Osteocyte (in vitro differentiated cells): ENCODE data around the gene MTFMT. TPM values are rescaled to one million over a fixed set of nuclear protein-coding genes. Genes with fewer than 3 reads are reported as not detected.

ENCODE experiments used
- DNase-seq: peaks from one replicate; pipeline ENCODE4 v3.0.0; 2021; ENCODE audit warnings: mixed read lengths; ENCODE audit not compliant: unreplicated experiment; ENCODE audit errors: extremely low spot score
- H3K27ac Mint-ChIP-seq: one replicate; pipeline ENCODE4 v1.8.0; 2021; ENCODE audit warnings: mild to moderate bottlenecking, mixed read lengths; ENCODE audit not compliant: unreplicated experiment
- H3K27me3 Mint-ChIP-seq: one replicate; pipeline ENCODE4 v1.8.0; 2021; ENCODE audit warnings: mixed read lengths; ENCODE audit not compliant: unreplicated experiment
- H3K36me3 Mint-ChIP-seq: one replicate; pipeline ENCODE4 v1.8.0; 2021; ENCODE audit warnings: mixed read lengths; ENCODE audit not compliant: unreplicated experiment
- H3K4me1 Mint-ChIP-seq: one replicate; pipeline ENCODE4 v1.8.0; 2021; ENCODE audit warnings: mixed read lengths; ENCODE audit not compliant: unreplicated experiment
- H3K4me3 Mint-ChIP-seq: one replicate; pipeline ENCODE4 v1.8.0; 2021; ENCODE audit warnings: mild to moderate bottlenecking, moderate library complexity, mixed read lengths; ENCODE audit not compliant: unreplicated experiment
- H3K9me3 Mint-ChIP-seq: one replicate; pipeline ENCODE4 v1.8.0; 2021; ENCODE audit warnings: mixed read lengths; ENCODE audit not compliant: unreplicated experiment
- total RNA-seq: library from RNA; stranded (reverse); gene quantifications from 2 replicates; pipeline ENCODE4 v1.2.1, GENCODE V29; 2021
- TF ChIP-seq, protein P1 (sequence below): fragments of 200-600 bp; sonication (generic); IDR thresholded peaks from 2 replicates; pipeline ENCODE4 v1.5.0; 2021; ENCODE audit warnings: antibody characterized with exemption, mild to moderate bottlenecking, moderate library complexity

The MTFMT gene
- total RNA-seq, 1 donor from 2014 or later, result 16.3 TPM

DNA sequence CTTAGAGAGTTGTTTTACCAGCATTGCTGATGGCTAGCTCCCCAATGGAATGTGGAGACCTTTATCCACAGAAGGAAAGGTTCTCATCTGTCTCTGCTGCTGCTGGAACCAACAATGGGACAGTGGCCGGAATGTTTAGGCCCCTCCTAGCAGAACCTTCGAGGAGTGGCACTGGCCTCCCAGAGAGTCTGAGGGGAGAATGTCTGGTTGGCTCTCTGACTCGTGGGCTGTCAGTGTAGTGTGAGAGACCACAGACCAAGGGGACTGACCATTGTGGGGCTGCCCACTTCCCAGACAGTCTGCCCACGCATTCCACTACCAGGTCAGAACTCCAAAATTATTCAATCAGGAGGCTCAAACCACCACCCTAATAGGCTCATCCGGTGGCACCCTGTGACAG, 33.3 kb upstream of the MTFMT start:
- Mint-ChIP-seq H3K27me3 (peaks cover 7% of the 10 kb centered on the region), H3K36me3 (no peaks in the 10 kb centered on the region), H3K27ac (no peak overlapping the region), H3K4me3 (no peak overlapping the region), H3K9me3 (no peaks in the 10 kb centered on the region), H3K4me1 (peaks cover 18% of the 10 kb centered on the region)
- TF ChIP-seq, protein P1, sequence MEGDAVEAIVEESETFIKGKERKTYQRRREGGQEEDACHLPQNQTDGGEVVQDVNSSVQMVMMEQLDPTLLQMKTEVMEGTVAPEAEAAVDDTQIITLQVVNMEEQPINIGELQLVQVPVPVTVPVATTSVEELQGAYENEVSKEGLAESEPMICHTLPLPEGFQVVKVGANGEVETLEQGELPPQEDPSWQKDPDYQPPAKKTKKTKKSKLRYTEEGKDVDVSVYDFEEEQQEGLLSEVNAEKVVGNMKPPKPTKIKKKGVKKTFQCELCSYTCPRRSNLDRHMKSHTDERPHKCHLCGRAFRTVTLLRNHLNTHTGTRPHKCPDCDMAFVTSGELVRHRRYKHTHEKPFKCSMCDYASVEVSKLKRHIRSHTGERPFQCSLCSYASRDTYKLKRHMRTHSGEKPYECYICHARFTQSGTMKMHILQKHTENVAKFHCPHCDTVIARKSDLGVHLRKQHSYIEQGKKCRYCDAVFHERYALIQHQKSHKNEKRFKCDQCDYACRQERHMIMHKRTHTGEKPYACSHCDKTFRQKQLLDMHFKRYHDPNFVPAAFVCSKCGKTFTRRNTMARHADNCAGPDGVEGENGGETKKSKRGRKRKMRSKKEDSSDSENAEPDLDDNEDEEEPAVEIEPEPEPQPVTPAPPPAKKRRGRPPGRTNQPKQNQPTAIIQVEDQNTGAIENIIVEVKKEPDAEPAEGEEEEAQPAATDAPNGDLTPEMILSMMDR, result no peak
- no peak for DNase-seq

DNA sequence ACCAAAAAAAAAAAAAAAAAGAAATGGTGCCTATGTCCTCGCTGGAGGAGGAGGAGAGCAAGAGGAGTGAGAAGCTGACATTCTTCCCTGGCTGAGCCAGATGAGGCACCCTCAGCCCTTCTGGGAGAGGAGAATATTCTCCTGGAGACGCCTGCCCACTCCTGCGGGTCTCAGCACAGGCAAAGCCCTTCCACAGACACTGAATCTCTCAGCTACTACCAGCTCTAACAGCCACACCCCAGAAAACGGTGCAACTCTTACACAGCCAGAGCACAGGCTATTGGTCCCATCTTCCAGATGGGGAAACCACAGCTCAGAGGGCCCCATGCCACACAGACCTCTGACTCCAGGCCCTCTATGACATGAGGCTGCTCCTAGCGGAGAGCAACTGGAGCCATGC, 32.6 kb upstream of the MTFMT start:
- H3K27me3 Mint-ChIP-seq, result peaks cover 4% of the 10 kb centered on the region
- H3K36me3 Mint-ChIP-seq, result no peaks in the 10 kb centered on the region
- H3K4me3 Mint-ChIP-seq, result no peak overlapping the region
- no peak for DNase-seq
- no peak overlapping the region for H3K27ac Mint-ChIP-seq
- no peaks in the 10 kb centered on the region for H3K9me3 Mint-ChIP-seq
- TF ChIP-seq, protein P1, result no peak
- peaks cover 20% of the 10 kb centered on the region for H3K4me1 Mint-ChIP-seq

DNA sequence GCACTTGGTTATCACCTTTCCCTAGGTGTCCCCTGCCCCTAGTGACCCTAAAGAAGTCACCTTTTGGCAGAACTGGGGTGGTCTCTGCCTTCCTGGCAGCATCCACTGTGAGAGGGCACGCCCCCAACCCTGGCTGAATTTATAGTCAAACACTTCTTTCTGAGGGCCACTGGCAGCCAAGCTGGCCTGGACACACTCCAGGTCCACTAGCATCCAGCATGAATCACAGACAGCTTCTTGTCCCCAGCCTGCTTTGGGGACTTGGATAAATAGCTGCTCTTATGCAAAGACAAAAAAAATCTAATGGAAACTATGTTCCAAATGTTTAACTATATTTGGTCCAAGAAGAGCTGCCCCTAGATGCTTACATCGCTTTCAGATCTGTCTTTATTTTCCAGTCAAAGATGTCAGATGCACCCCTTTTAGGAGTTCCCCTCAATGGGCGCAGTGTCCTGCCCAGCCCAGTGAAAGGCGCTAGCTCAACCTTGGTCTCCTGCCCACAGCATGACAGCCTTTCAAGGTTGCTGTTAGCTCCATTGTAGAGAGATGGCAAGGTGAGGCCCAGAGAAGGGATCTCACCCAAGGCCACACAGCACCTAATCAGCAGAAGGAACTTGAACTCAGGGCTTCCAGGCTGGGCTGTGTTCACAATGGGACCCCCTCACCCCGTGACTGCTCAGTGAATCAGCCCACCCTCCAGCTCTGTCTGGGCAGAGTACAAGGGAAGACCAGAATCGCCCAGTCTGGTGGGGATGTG, 31.4 kb upstream of the MTFMT start:
- Mint-ChIP-seq H3K27ac (no peak overlapping the region), H3K27me3 (peaks cover 4% of the 10 kb centered on the region), H3K4me3 (no peak overlapping the region)

DNA sequence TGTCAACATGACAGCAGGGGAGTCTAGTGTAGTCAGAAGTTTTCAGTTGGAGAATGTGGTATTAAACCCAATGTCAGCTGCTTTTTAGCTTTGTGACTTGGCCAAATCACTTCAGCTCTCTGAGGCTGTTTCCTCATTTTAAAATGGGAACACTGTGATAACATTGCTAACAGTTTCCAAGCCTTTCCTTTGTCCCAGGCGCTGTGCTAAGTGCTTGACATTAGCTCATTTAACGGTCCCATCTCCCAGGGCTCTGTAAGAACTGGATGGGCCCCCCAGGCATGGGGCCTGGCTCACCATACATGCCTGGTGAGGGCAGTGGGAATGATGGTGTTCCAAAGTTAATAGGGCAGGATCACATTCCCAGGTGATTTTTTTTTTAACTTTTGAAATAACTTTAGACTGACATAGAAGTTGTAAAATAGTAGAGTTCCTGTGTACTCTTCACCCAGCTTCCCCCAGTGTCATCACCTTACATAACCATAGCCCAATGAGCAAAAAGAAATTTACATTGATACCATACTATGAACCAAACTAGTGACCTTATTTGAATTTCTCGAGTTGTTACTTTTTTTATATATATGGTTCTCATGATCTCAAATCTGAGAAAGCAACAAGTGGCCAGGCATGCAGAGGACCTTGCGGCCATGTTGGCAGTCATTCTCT, 30.6 kb upstream of the MTFMT start:
- Mint-ChIP-seq H3K9me3 (no peaks in the 10 kb centered on the region), H3K4me1 (peaks cover 16% of the 10 kb centered on the region), H3K27ac (no peak overlapping the region), H3K27me3 (peaks cover 4% of the 10 kb centered on the region), H3K4me3 (no peak overlapping the region), H3K36me3 (no peaks in the 10 kb centered on the region)
- no peak for DNase-seq
- TF ChIP-seq, protein P1, result no peak

More for the DNA sequence above, 31.4 kb upstream of the MTFMT start:
- DNase-seq, result no peak
- H3K4me1 Mint-ChIP-seq, result peaks cover 13% of the 10 kb centered on the region
- TF ChIP-seq, protein P1, result no peak
- H3K36me3 Mint-ChIP-seq, result no peaks in the 10 kb centered on the region
- H3K9me3 Mint-ChIP-seq, result no peaks in the 10 kb centered on the region

DNA sequence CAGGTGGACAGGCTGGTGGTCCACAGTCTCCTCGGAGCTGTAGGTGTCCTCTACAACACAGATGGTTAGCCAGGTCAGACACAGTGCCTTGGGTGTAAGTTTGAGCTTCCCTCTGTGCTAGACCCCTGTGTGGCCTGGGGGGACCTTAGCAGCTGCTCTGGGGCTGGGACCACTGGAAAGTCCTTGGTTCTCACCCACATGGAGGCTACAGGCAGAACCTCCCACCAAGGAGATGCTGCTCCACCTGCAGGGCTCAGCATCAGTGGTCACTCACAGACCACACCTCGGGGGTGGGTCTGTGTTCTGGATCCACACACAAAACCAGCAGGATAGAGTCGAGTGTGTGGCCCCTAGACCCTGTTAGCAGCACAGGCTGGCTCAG, 29.9 kb upstream of the MTFMT start:
- Mint-ChIP-seq H3K9me3 (no peaks in the 10 kb centered on the region), H3K27ac (no peak overlapping the region), H3K4me3 (no peak overlapping the region), H3K4me1 (peaks cover 16% of the 10 kb centered on the region), H3K27me3 (peaks cover 4% of the 10 kb centered on the region), H3K36me3 (no peaks in the 10 kb centered on the region)
- DNase-seq, result no peak
- TF ChIP-seq, protein P1, result no peak
